ENCODE results near the gene SATB2.
A peak's percentile ranks its signal among the peaks of the same experiment; 100 is the strongest.

Gene SATB2

GRCh38 chr2:199457147-199458008 lies at the start of gene SATB2:
Gene SATB2, minus strand, starts transcription at chr2:199457939. Its CDS starts 1,902 bp downstream, at chr2:199456037.
- peak; percentile 83 for DNase-seq (ENCODE audit: low read depth)

DNA sequence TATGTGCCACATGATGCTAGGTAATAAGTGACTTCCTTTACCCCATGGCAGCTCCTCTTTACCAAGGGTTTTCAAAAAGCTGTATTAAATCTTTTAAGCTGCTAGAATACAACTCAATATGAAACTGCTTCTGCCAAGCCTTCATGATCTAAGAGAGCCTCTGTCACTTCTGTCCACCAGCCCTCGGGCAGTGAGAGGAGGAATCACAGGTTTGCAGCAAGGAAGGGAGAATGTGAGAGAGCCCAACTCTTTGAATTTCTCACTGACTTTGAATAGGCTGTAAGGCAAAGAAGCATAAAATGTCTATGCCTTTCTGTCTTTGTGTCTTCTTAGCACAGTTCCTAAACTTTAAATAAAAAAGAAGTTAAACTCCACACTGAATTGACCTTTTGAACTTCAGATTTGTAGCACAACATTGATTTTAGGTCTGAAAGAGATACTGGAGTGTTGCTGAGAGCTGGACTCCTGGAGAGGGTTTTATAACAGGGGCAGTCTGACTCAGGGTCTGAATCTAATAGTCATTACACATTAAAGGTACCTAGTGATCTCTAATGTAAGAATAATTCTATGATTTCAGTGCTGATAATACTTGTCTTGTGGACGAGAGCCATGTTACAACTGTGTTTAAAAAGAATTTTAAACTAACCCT lies 48.1 kb upstream of the SATB2 start:
- no peak for DNase-seq (ENCODE audit: low read depth)

GRCh38 chr2:199503148-199503547 lies 45.4 kb upstream of the SATB2 start:
- no peak for DNase-seq (ENCODE audit: low read depth)

- DNase-seq (ENCODE audit: low read depth), result no peak
Measured at GRCh38 chr2:199499005-199499404, 41.3 kb upstream of the SATB2 start.

GRCh38 chr2:199495147-199495546 lies 37.4 kb upstream of the SATB2 start:
- DNase-seq (ENCODE audit: low read depth), result peak; percentile 5

DNA sequence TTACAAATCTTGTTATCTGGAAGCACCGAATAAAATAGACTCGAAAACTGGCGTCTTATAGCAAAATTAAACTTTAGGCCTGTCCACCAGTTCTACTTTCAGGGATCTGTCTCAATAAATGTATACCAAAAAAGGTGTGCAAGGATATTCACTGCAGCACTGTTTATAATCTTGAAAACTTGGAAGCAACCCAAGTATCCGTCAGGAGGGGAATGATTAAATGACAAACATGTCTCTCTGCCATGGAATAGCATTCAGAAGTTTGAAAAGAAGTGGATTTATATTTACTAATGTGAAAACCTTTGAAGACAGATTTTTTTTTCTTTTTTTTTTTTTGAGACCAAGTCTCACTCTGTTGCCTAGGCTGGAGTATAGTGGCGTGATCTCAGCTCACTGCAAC lies 32.3 kb upstream of the SATB2 start:
- DNase-seq (ENCODE audit: low read depth), result no peak

- peak; percentile 66 for DNase-seq (ENCODE audit: low read depth)
Measured at GRCh38 chr2:199488772-199489400, 31.1 kb upstream of the SATB2 start.

- DNase-seq (ENCODE audit: low read depth), result peak; percentile 73
Measured at GRCh38 chr2:199485732-199486335, 28.1 kb upstream of the SATB2 start.

- DNase-seq (ENCODE audit: low read depth), result peak; percentile 44
Measured at GRCh38 chr2:199484927-199485326, 27.2 kb upstream of the SATB2 start.

GRCh38 chr2:199480966-199481365 lies 23.2 kb upstream of the SATB2 start:
- DNase-seq (ENCODE audit: low read depth), result no peak

DNA sequence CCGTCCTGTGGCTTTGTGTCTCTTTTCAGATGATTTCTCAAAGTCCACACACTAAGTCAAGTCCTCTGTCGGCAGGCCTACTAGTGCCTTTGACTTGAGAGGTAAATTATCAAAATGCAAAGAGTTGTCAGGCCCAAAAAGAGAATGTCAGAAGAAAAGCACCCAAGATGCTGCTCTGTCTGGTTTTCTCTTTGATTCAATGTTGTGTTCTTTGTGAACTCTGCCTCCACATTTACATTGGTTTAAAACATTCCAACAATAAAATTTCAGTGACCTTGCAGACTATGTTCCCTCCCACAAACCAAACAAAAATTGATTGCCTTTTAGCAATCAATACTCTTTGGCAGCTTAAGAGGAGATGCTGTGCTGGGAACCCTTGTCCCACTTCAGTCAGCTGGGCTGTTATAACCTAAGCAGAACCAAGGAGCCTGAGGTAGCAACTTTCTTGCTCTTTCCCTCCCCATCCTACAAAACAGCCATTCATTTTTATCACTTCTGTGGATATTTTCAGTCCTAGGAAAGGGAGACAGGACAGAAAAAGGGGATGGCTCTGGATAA lies 19.6 kb upstream of the SATB2 start:
- no peak for DNase-seq (ENCODE audit: low read depth)

- peak; percentile 59 for DNase-seq (ENCODE audit: low read depth)
Measured at GRCh38 chr2:199471443-199472057, 13.8 kb upstream of the SATB2 start.

GRCh38 chr2:199470672-199471442 lies 13.1 kb upstream of the SATB2 start:
- no peak for DNase-seq (ENCODE audit: low read depth)

DNA sequence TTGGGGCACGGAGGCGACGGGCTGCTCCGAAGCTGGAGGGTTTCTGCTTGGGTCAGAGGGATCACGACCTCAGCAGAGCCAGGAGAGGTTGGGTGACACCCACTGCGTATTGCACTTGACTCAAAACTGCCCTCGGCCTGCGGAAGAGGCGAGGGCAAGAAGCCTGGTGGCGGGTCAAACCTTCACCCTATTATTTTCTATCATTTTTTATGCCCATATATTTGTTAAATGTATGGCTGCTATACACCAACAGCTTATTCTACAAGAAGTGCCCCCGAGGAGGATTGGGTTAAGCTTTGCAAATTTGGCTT lies 12.6 kb upstream of the SATB2 start:
- no peak for DNase-seq (ENCODE audit: low read depth)

- DNase-seq (ENCODE audit: low read depth), result no peak
Measured at GRCh38 chr2:199469514-199470360, 12.0 kb upstream of the SATB2 start.

GRCh38 chr2:199468561-199469513 lies 11.1 kb upstream of the SATB2 start:
- DNase-seq (ENCODE audit: low read depth), result no peak

DNA sequence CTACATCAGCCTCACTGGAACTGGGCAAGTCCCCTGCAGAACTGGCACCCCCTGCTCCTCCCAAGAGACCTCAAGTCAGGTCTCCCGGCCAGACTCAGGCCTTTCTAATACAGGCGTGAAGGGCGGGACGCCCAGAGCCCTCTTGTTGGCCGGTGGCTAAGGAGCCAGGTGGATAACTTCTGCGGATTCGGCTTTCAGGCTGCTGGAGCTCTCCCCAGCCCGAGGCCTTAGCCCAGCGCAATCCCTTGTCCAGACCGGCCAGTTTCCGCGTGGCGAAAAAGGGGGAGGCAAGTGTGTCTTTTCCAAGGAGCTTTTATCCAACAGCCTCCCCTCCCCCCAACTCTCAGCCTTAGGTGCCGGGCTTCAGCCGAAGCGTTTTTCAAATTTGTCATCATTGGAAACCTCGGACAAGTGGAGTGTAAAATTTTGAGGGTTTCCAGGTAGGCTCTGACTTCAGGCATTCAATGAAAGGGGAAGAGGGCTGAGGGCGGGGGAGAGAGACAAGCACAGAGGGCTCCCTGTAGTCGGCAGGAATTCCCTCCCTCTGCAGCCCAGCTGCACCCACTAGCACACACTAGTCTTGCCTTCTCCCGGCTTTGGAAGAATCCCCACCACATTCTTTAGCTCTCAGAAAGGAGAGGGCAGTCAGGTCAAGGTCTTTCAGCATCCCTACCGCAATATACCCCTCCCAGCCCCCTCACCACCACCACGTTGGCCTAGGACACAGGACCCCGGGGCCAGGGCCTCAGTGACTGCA lies 9.5 kb upstream of the SATB2 start:
- DNase-seq (ENCODE audit: low read depth), result no peak

GRCh38 chr2:199466692-199467065 lies 8.9 kb upstream of the SATB2 start:
- no peak for DNase-seq (ENCODE audit: low read depth)

Data from EH (cell line).